Fibroblast of lung (primary cell): Measurements from ENCODE around the gene CRADD.

Experiments
- CTCF ChIP-seq, 2 donors: IDR thresholded peaks in 1 of 2; conservative IDR thresholded peaks in 1 of 2; 1 replicate in 1 of 2; 2 replicates in 1 of 2; pipeline ENCODE4 v1.5.1; 2011 to 2012; ENCODE audit warnings: low read length in 2 of 2, control low read depth in 1 of 2, inconsistent platforms in 1 of 2, low read depth in 1 of 2, mild to moderate bottlenecking in 1 of 2
- EZH2 ChIP-seq: IDR thresholded peaks from 2 replicates; pipeline ENCODE4 v1.5.1; 2012; ENCODE audit warnings: low read length, control low read depth, mild to moderate bottlenecking; ENCODE audit errors: missing control alignments

- TF ChIP-seq CTCF (conservative IDR thresholded peaks at IDR 0.05 in 1 of 2, IDR thresholded peaks at IDR 0.05 in 1 of 2; ENCODE audit: low read depth in 1 of 2, low read length in 2 of 2) (no peak), EZH2 (no peak)
Measured at GRCh38 chr12:93880853-93881522, 203.8 kb downstream of the CRADD start.
